ENCODE measurements around the gene ATG9B.

GRCh38 chr7:151006590-151007300 lies 17.5 kb downstream of the ATG9B start:
- TF ChIP-seq CTCF (conservative IDR thresholded peaks at IDR 0.05 in 1 of 2, IDR thresholded peaks at IDR 0.05 in 1 of 2; ENCODE audit: extremely low read depth in 1 of 2, insufficient read depth in 1 of 2, low read depth in 1 of 2, low read length in 2 of 2) (no peak), EZH2 (IDR thresholded peaks at IDR 0.05; ENCODE audit: borderline replicate concordance, low read length) (no peak)

All from mammary epithelial cell (primary cell).